ENCODE measurements around the gene SEMA7A.

DNA sequence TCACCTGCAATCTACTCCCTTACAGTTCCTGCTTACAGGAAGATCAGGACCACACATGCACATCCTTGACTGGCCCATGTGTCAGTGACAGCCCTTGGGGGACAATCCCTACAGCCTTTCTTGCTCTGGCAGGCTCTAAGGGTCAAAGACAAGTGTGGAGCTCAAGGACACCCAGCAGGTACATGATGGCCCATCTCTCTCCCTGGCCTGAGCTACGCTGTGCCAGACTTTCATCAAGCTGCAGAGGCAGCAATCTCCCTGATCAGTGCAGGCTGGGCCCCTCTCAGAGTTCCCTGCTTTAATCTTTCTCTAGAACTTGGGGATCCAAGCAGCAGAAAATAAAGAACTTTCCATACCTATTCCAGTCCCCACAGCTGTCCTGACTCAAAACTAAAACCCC is 2.6 kb downstream of the SEMA7A start:
- TF ChIP-seq, protein P1, sequence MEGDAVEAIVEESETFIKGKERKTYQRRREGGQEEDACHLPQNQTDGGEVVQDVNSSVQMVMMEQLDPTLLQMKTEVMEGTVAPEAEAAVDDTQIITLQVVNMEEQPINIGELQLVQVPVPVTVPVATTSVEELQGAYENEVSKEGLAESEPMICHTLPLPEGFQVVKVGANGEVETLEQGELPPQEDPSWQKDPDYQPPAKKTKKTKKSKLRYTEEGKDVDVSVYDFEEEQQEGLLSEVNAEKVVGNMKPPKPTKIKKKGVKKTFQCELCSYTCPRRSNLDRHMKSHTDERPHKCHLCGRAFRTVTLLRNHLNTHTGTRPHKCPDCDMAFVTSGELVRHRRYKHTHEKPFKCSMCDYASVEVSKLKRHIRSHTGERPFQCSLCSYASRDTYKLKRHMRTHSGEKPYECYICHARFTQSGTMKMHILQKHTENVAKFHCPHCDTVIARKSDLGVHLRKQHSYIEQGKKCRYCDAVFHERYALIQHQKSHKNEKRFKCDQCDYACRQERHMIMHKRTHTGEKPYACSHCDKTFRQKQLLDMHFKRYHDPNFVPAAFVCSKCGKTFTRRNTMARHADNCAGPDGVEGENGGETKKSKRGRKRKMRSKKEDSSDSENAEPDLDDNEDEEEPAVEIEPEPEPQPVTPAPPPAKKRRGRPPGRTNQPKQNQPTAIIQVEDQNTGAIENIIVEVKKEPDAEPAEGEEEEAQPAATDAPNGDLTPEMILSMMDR (IDR thresholded peaks at IDR 0.05) = no peak
- TF ChIP-seq POLR2A (IDR thresholded peaks at IDR 0.05) = no peak

Measured in uterus (tissue), 2 donors.